ENCODE data around the gene SVIL. TPM values are rescaled to one million over a fixed set of nuclear protein-coding genes. Genes with fewer than 3 reads are reported as not detected.
"Not testable (repeated sequence)": the region's sequence is repeated elsewhere in the genome, so short reads cannot be mapped to it uniquely, and the experiment has no call there.

Gene SVIL
- polyA plus RNA-seq, 10 donors: 152 to 260 (median 175) TPM

- DNase-seq: not testable (repeated sequence)
Measured at GRCh38 chr10:29488471-29488870, 146.3 kb downstream of the SVIL start.

GRCh38 chr10:29487884-29488266 is 146.9 kb downstream of the SVIL start:
- not testable (repeated sequence) for DNase-seq

GRCh38 chr10:29487032-29487883 is 147.5 kb downstream of the SVIL start:
- not testable (repeated sequence) for DNase-seq

DNA sequence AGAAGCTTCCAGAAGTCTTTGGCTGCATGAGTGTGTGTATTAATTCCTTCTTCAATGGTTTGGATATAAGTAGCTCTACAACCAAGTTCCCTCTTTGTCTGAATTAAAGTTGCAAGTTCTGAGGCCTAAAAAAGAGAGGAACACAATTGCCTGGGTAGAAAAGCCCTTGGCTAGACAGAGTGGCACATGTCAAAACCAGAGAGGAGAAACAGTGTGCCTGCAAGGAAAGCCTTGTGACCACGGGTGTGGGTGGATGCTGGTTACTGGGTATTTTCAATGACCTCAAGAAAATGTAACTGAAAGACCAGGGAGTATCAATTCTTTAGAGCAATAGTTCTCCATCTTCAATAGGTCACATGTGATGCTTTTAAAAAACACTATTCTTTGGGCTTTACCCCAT is 148.3 kb downstream of the SVIL start:
- DNase-seq: no peak

- DNase-seq: not testable (repeated sequence)
Measured at GRCh38 chr10:29484677-29485076, 150.1 kb downstream of the SVIL start.

DNA sequence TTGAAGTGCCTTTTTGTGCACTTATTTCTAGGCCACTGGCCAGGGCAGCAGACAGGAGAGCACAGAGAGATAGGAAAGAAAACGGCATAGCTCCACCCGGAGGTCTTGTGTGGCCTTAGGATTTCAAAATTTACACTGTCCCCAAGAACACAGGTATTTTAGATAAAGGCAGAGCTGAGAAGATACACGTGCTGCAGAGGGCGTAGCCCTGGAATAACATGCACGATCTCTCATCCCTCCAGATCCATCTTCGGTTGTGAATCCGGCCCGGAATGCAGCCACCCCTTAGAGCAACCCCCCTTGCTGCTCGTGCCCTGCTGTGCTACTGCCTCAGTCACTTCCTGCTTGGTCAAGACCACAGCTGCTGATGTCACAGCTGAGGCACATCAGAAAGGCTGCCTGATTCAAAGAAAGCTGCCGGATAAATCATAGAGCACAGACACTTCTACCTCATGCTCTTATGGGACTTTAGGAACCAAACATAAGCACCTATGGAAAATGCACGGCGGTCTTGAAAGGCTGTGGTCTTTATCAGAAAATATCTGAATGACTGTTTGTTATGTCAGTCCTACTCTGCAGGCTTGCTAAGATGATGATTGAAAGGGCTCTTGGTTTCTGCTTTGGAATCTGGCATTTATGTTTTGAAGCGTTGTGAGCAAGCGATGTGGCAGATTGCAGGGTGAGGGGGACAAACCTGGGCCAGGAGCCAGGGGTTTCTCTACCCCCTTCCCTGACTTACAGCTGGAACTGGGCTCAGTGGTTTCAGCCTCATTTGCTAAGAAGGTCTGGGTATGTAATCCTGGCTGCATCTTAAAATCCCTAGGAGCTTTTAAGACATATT is 152.0 kb downstream of the SVIL start:
- DNase-seq: peak in 1 of 3 donors; percentile 34

DNA sequence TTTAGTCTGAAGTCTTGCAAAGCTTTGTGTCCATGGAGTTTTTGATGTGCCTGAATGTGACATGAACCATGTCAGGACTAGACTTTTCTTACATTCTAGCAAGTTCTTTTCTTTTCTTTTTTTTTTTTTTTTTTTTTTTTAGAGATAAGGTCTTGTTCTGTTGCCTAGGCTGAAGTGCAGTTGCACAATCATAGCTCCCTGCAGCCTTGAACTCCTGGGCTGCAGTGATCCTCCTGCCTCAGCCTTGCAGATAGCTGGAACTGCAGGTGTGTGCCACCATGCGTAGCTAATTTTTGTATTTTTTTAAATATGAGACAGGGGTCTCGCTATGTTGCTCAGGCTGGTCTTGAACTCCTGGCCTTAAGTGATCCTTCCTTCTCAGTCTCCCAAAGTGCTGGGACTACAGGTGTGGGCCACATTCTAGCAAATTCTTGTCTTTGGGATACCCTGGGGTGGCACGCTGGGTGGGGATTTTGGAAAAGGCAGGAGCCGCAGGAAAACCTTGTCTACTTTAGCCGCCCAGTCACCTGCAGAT is 152.8 kb downstream of the SVIL start:
- DNase-seq: no peak

DNA sequence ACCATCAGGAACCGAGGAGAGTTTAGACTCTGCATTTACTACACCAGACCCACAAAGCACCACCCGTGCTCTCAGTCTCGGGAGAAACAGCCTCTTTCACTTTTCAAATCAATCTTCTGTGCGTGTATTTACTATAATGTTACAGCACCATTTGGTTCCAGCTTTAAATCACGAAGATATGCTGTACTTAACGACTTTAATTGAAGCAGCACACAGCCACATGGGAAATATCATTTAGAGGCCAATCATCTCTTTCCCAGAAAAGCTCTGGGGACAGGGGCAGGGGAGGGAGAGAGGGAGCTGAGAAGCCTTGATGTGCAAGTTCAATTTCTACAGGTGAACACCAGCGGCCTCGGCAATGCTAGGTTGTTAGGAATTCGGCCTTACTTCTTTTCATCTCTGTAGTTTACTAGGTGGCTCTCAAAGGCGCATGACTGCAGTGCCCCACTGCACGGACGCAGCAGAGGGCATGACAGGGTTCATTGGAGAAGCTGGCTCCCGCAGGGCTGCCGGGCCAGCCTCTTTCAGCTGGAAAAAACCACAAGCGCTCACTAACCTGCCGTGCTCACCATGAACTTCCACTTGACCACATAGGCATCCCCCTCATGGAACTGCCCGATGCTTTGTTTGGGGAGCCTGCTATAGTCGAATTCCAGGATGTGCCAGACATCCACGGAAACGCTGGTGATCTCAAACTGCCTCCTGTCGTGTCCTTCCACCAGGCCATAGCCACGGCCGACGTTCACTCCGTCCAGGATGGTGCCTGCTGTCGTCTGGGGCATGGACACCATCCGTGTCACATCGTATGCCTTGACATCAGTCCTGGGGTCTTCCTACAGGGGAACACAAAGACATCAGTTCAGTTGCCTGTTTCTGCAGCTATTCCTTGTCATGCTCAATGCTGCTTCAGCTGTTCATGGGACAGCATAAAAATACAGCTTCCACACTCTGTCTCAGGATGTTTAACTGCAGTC is 154.5 kb downstream of the SVIL start:
- no peak for DNase-seq

DNA sequence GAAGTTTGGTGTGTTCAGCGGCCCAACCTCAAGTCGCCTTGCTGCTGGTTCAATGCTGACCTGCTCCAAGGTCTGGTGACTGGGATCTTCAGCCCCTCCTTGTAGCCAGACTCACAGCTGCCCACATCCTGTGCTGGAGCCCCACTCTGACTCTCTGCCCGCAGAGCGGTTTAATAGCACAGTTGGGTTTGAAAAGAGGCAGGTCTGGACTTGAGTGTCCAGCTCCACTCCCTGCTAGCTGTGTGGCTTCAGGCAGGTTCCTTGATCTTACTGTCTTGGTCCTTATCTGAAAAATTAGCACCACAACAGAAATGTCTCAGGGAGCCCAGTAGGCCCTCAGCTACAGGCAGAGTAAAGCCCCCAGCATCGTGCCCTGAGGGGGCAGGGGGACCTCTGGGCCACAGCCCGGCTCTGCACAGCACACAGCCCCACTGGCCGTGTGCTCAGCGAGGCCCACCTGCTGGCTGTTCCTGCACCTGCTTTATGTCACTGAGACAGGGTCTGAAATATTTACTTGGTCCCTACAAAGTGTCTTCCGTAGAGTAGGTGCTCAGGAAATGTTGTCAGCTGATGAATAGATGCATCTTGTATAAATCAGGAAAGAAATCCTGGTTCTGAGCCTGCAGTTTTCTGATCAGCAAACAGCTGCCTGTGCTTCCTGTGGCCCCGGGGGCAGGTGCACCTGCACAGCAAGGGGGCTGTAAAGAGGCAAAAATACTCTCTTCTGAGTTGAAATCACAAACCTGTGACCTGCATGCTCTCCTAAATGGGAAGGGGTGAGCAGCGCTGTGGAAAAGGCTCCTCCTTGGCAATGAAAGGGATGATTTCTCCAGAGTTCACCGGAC is 155.5 kb downstream of the SVIL start:
- no peak for DNase-seq

DNA sequence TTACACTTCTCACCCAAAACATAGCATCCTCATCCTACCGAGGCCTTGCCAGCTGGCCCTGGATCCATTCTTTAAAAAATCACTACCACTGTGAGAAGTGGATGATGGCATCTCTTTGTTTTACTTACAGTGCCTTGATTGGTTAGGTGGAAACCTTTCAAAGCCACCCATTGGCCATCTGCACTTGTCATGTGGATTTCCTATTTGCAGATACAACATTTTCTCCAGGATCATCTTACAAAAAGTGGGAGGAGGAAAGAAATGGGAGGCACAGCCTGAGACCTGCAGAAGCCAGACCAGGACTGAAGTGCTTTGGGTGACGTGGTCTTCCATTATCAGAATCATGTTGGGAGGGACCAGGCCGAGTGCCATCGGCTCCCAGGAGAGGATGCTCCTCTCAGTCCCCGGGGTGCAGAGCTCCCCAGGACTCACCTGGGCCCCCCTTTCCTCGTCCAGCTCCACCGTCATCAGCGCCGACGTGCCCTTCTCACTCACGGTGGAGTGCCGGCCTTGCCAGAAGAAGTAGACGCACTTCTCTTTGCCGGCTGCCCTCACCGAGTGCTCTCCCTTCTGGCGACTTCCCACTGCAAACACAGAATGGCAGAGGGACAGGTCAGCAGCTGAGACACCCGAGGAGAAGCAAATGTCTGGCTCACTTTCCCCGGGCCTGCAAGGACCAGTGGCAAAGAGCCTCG is 161.2 kb downstream of the SVIL start:
- DNase-seq: no peak

GRCh38 chr10:29473087-29473356 is 161.7 kb downstream of the SVIL start:
- no peak for DNase-seq

GRCh38 chr10:29472301-29473086 is 162.3 kb downstream of the SVIL start:
- DNase-seq: no peak

GRCh38 chr10:29471544-29471859 is 163.3 kb downstream of the SVIL start:
- peak in 1 of 3 donors; percentile 58 for DNase-seq

- DNase-seq: no peak
Measured at GRCh38 chr10:29470843-29471543, 163.8 kb downstream of the SVIL start.

DNA sequence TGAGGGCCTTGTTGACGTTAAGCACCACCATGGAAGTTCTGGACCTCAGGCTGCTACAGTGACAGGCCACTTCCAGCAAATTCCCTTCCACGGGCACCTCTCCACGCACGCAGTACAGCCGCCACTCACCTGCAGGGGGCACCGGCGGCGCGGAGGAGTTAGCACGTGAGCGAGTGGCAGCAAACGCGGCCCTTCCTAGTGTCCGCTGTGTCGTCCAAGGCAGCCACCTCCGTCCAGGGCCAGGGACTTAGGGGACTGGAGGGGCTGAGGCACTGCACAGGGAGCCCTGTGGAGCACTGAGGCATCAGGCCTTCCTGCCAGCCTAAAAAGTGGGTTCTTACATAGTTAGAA is 164.4 kb downstream of the SVIL start:
- no peak for DNase-seq

- DNase-seq: no peak
Measured at GRCh38 chr10:29469481-29470354, 165.1 kb downstream of the SVIL start.

- DNase-seq: no peak
Measured at GRCh38 chr10:29465384-29465783, 169.4 kb downstream of the SVIL start.

DNA sequence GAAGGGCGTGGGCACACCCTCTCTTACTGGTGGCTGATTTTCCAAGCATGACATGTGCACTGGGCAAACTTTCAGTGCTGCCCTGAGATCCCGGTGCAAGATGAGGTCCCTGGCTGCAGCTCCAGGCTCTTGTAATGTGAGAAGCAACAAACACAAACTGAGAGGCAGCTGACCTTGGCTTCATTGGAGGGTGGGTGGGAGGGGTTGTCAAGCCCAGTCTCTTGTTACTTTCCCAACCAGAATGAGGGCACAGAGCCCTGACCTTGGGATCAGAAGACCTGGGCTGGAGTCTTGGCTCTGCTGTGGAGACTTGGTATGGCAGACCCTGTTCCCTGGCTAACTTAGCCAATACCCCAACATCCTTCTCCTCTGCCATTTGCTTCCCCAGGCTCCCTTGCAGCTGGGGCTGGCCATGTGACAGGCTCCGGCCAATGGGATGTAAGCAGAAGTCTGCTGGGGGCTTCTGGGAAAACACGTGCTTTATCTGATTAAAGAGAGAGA is 170.1 kb downstream of the SVIL start:
- not testable (repeated sequence) for DNase-seq

Data from muscle of back (tissue), 11 donors.